GM21717 (cell line): ENCODE measurements around the gene COL4A4.
A peak's percentile ranks its signal among the peaks of the same experiment; 100 is the strongest.
"Not testable (repeated sequence)": the region's sequence is repeated elsewhere in the genome, so short reads cannot be mapped to it uniquely, and the experiment has no call there.

Experiments
- ATAC-seq: cut with Tn5 transposase; IDR thresholded peaks from one replicate; pipeline ENCODE4 v1.9.1; 2021; ENCODE audit warnings: mild to moderate bottlenecking, moderate library complexity; ENCODE audit not compliant: unreplicated experiment

The COL4A4 gene

DNA sequence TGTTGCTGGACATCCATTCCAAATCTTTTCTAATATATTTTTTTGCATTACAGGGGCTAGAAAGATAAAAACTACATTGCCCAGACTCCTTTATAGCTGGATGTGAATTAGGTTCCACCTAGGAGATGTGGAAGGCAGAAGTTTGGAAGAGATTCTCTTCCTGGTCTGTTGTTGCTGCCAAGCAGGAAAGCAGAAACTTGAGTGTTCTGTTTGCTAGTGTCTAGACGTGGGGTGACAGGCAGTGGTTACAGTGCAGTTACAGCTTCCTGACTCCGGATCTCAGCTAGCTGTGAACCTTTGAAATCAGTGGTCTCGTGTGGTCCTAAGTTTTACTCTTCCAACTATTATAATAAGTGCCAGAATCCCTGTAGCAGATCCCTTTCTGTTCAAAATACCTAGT is 46.2 kb downstream of the COL4A4 start:
- ATAC-seq = no peak

- ATAC-seq = peak; percentile 67
Observed at GRCh38 chr2:227117027-227117426, 47.0 kb downstream of the COL4A4 start.

GRCh38 chr2:227115761-227116160 is 48.2 kb downstream of the COL4A4 start:
- no peak for ATAC-seq

DNA sequence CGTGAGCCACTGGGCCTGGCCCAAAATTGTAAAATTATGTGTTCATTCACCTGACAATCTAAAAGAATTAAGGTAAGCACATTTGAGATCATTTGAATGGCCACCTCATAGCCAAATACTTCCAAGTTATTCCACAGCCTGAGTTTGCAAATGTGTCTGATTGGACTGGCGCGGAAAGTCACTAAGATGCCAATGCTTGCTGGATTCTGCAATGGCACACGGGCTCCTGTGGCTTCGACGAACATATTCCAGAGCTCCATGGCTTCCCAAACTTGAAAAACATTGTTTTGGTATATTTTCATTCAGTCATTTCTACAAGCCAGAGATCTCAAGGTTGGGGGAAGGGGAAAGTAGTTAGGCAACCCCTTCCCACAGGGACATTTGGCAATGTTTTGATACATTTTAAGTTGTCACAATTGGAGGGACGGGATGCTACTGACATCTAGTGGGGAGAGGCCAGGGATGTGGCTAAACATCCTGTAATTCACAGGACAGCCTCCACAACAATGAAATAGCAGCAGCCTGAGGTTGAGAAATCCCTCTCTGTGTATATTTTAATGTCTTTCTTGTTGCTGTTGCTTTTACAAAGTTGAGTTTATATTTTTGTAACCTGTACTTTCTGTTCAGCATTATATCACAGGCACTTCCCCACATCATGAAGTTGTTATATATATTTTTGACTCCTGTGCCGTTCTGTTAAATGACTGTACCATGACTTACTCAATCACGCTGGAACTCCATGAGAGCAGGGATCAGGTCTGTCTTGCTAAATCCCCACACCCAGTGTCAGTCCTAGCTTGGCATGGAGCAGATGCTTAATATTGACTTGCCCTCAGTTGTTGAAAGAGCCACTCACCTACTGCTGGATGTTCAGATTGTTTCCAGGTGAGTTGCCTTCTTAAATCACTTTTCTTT is 56.9 kb downstream of the COL4A4 start:
- peak; percentile 63 for ATAC-seq

DNA sequence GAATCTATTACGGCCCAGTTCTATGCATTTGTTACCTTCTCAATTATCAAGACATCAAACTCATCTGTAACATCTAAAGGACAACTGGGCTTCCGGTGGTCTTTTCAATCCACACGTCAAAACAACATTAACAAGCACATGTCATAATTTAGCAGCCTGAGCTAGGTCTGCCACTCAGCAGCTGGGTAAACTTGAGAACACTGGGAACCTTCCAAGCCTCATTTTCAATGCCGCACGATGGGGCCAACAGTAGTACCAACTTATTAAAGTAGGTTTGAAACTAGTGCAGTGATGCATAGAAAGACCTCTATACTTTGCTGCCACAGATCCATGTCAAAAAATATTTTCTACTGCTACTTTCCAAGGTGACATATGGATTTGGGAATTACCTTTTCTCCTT is 60.4 kb downstream of the COL4A4 start:
- ATAC-seq = no peak

- no peak for ATAC-seq
Observed at GRCh38 chr2:227099340-227099739, 64.7 kb downstream of the COL4A4 start.

- ATAC-seq = no peak
Observed at GRCh38 chr2:227098162-227098515, 65.9 kb downstream of the COL4A4 start.

DNA sequence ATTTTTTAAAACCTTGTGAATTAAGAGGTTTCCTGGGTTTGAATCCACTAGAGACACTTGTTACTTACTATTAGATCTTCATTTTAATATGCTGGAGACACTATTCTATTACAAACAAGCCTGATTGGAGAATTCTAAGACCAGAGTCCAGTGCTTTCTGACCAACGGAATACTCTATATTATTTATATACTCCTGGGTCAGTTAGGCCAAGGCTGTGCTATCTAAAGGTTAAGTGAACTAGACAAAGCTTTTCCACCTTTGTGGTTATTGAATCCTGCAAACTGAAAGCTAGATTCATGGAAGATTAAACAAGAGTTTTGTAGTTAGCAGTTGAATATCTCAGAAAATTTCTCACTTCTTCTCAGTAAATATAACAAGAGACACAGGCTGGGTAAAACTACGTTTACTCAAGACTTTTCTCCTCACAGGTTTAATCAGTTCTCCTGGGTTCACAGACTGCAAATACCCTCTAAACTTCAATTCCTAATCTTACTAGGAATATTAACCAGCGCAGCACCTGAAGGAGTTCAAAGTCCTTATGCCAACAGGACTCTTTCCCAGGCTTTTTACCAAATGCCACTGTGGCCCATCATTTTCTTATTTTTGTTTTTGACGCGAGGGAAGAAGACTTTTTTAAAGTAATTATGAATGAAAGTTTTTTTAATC is 66.4 kb downstream of the COL4A4 start:
- no peak for ATAC-seq

DNA sequence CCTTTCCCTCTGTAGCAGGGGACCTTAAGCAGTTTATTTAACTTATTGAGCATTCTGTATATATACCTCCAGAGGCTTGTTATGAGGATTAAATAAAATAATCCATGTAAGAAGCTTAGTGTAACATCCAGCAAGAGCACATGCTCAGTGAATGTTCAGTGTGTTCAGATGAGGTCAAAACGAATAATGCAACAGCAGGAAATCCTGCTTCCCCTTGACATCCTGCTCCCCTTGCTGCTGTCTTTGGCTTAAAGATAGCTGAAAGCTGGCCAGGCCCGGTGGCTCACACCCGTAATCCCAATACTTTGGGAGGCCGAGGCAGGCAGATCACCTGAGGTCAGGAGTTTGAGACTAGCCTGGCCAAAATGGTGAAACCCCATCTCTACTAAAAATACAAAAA is 68.7 kb downstream of the COL4A4 start:
- no peak for ATAC-seq

DNA sequence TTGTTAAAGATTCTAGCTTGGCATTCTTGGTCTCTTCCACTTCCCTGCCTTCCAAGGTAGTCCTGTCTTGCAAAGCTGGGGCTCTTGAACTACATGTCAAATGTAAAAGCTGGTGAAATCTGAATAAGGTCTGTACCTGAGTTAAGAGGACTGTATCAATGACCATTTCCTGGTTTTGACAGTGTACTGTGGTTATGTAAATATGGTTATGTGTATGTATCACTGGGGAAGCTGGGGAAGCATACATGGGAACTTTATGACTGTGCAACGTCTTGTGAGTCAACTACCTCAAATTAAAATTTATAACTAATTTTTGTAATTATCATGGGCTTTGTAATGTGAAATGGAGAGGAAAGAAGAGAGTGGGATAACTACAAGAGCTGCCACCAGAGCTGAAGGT is 81.7 kb downstream of the COL4A4 start:
- peak; percentile 99 for ATAC-seq

- ATAC-seq = no peak
Observed at GRCh38 chr2:227079726-227080125, 84.3 kb downstream of the COL4A4 start.

GRCh38 chr2:227065065-227065464 is 98.9 kb downstream of the COL4A4 start:
- not testable (repeated sequence) for ATAC-seq

DNA sequence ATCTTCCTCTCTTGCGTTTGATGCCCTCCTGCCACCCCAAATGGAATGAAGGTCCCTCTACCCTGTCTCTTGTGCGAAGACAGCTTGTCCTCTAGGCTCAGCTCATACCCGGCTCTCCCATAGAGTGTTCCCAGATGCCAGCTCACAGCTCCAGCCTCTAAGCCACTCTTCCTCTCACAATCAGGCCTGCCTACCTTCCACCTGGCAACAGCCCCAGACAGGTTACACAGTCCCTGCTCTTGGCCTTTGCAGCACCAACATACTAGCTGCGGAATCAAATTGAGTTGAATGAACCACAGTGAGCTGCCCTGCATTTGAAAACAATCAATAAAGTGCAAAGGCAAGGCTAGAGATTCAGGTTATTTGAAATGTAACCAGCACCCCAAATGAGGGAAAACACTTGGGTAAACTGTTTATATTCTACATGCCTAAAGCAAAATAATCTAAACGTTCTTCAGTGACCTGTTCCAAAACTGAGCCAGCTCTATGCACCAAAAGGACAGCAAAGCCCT is 105.1 kb downstream of the COL4A4 start:
- ATAC-seq = no peak

DNA sequence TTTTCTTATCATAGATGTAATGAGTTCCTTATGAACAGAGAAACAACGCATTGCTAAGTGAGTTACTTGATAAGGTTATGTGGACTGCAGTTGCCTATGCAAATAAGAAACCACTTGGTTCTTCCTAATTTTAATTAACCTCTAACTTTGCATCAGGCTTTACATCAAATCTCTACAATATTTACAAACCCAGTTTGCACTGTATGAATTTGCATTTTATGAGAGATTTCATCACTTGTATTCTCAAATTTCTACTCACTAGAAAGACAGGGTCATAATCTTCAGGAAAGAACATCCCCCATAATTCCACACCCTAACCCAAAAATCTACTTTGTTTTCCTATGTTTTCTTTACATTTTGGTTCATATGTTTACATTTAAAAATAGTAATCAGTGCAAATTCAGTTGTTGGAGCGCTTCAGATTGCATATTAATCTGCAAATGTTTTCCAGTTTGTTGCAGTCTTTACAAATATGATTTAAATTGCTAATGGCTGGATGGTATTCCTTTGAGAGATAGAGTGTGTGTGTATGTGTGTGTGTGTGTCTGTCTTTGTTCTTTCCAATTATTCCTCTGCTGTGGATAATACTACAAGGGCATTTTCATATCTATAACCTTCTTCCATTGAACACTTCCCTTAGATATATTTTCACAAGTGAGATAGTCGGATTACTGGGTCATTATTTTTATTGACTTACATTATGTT is 106.1 kb downstream of the COL4A4 start:
- ATAC-seq = no peak

DNA sequence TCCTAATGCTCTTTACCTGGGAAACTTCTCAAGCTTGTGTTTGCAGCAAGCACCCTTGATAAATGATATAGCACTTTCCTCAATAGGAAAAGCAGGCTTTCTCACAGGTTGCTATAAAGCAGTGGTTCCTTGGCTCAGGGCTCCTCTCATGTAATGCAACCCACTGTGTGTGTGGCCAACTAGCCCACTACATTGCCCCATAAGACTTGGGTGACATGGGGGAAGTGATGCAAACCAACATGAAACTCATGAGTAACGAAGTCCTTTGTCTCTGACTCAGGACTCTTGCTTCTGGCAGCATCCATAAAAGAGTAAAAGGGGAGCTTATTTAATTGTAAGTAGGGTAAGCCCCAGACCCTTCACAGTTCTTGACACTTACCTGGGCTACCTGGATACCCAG is 106.9 kb downstream of the COL4A4 start:
- ATAC-seq = no peak

DNA sequence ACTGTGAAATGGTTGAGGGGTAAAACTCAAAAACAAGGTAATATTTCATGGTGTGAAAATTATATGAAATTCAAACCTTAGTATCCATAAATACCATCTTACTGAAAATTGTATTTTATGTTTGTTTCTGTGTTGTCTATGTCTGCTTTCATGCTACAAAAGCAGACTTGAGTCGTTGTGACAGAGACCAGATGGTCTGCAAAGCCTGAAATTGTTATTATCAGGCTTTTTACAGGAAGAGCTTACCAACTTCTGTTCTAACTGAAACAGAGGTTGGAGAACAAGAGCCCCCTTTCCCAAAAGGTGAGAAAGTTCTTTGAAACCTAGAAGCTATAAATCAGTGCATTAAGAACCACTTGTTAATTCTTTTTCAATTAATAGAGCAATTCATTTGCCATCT is 110.0 kb downstream of the COL4A4 start:
- no peak for ATAC-seq

DNA sequence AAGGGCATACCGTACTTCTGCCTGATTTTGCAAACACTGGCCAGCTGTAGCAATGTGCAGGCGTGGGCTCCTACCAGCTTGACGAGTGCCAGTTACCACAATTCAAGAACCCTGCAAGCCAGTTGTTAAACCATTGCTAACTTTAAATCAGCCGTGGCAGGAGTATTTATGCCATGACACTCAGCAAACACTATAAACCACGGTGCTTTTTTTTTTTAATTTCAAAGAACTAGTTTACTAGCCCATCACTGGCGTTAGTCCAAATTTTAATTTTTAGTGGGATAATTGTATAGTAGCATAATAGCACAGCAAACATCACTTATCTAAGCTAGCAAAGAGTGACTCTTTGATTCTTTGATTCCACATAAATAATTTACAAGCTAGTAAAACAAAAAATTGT is 111.1 kb downstream of the COL4A4 start:
- no peak for ATAC-seq

DNA sequence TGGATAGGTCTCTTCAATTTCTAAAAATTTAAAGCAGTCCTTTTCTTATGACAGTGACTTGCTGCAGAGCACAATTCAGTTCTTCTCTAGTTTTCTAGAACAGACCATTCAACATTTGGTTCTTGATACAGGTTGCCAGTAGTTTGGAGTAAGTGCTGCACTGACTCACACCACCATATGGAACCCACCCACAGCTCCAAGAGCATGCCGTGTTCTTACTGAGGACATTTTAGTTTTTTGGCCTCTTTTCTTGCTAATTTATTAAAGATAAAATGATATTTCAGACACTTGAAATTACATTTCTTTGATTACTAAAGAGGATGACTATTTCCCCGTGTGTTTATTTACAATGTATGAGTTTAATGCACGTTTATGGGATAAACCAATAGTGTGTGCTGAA is 120.0 kb downstream of the COL4A4 start:
- ATAC-seq = no peak

- ATAC-seq = no peak
Observed at GRCh38 chr2:227038550-227039189, 125.3 kb downstream of the COL4A4 start.

DNA sequence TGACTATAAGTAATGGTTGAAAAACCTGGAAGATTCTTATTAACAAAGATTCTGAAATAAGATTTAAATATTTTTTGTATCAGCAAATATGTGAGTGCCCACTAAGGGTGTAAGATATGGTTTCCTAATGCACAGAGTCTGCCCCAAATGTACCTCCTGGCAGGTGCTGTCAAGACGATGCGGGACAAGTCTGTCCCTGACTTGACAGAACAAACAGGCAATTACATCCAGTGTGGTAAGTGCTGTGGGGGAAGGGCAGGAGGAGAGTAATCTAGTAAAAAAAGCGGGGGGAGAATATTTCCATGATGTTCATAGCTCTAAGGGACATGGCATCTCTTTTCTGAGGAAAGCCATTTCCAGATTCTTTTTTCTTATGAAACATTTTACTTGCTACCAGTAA is 127.5 kb downstream of the COL4A4 start:
- ATAC-seq = no peak

DNA sequence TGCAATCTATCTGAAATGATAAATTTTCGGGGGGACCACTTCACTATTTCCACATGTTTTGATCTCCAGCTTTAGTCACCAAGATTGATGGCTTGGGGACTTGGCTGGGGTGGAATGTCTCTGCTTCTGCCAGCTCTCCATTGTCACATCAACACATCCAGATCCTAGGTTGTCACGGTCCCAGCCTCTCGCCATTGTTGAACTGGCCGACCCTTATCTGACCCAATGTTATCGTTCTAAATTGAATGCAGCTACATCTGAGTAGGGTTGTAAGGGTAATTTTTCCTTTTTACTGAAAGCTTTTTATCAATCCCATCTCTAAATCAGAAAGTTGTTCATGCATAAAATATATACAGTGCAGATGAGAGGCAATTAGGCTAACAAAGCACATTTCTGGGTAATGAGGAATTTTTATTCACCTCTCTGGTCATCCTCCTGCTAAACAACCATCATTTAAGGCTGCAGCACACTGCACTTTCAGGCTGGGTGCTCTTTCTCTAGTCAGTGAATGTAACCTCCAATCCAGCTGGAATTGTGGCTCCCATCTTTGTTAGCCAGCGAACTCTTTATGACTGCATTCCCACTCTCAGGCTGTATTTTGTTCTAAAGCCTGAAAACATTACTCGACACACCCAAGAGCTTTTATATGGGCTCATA is 128.2 kb downstream of the COL4A4 start:
- ATAC-seq = no peak
